H1 (cell line): ENCODE data around the gene LPO. TPM values are rescaled to one million over a fixed set of nuclear protein-coding genes. Genes with fewer than 3 reads are reported as not detected.
A peak's percentile ranks its signal among the peaks of the same experiment; 100 is the strongest.

Source experiments
- CTCF ChIA-PET: fragments of 300-600 bp; sonication (Branson Sonifier 250); formaldehyde crosslinking; loops from one replicate; lab custom pipeline; 2021; ENCODE audit not compliant: partially characterized antibody; lab: Charles Lee
- POLR2A ChIA-PET: fragments of 300-600 bp; sonication (Branson Sonifier 250); formaldehyde crosslinking; loops from one replicate; lab custom pipeline; 2021; ENCODE audit warnings: inconsistent platforms; ENCODE audit not compliant: partially characterized antibody; lab: Charles Lee
- DNase-seq, 2 experiments: peaks; one replicate each; pipeline versions ENCODE4 v3.0.0 to v3.0.0-alpha.2; 2010 to 2022; ENCODE audit warnings: low spot score in 2 of 2, low read depth in 1 of 2, mixed read lengths in 1 of 2
- FAIRE-seq: peaks from 2 replicates; lab custom pipeline; 2011; peaks lifted over from hg19 to GRCh38; lab: Jason Lieb, UNC
- H2AFZ ChIP-seq: 2 replicates; pipeline ENCODE4 v1.8.1; 2012; ENCODE audit warnings: low read length, inconsistent platforms
- H2AK5ac ChIP-seq: 2 replicates; pipeline ENCODE4 v1.6.1; 2013; ENCODE audit warnings: low read depth, low read length
- H2BK120ac ChIP-seq: replicated peaks from 2 replicates; pipeline ENCODE3; 2013; ENCODE audit warnings: low read depth, low read length, inconsistent platforms
- H2BK12ac ChIP-seq: 2 replicates; pipeline ENCODE4 v1.6.1; 2013; ENCODE audit warnings: low read depth, low read length
- H2BK15ac ChIP-seq: 2 replicates; pipeline ENCODE4 v1.6.1; 2013; ENCODE audit warnings: low read length
- H2BK20ac ChIP-seq: 2 replicates; pipeline ENCODE4 v1.6.1; 2013; ENCODE audit warnings: low read length
- H2BK5ac ChIP-seq: 2 replicates; pipeline ENCODE4 v1.6.1; 2013; ENCODE audit warnings: low read depth, low read length
- H3K14ac ChIP-seq: 2 replicates; pipeline ENCODE4 v1.6.1; 2013; ENCODE audit warnings: inconsistent platforms; ENCODE audit not compliant: insufficient read length
- H3K18ac ChIP-seq: 2 replicates; pipeline ENCODE4 v1.6.1; 2013; ENCODE audit warnings: low read length; ENCODE audit errors: extremely low read depth
- H3K23ac ChIP-seq: 2 replicates; pipeline ENCODE4 v1.6.1; 2013; ENCODE audit warnings: inconsistent platforms; ENCODE audit not compliant: insufficient read length
- H3K23me2 ChIP-seq: 2 replicates; pipeline ENCODE4 v1.6.1; 2013; ENCODE audit warnings: low read depth, low read length
- H3K27ac ChIP-seq: 2 replicates; pipeline ENCODE4 v1.6.1; 2011; ENCODE audit warnings: low read depth, low read length, inconsistent platforms
- H3K27me3 ChIP-seq, 4 experiments: replicated peaks in 1 of 4; 1 replicate in 1 of 4; 2 replicates in 3 of 4; pipeline versions ENCODE4 v1.6.1 to v1.8.1; 2011 to 2013; ENCODE audit warnings: low read length in 3 of 4, mild to moderate bottlenecking in 3 of 4, inconsistent platforms in 2 of 4, mixed read lengths in 2 of 4, moderate library complexity in 1 of 4; ENCODE audit not compliant: control insufficient read depth in 3 of 4, insufficient read depth in 3 of 4; ENCODE audit errors: extremely low read depth in 1 of 4
- H3K36me3 ChIP-seq, 4 experiments: 2 replicates each; pipeline versions ENCODE4 v1.6.1 to v1.8.1; 2011 to 2013; ENCODE audit warnings: mild to moderate bottlenecking in 4 of 4, low read length in 3 of 4, moderate library complexity in 2 of 4, control low read depth in 1 of 4, inconsistent platforms in 1 of 4; ENCODE audit not compliant: insufficient read depth in 4 of 4, control insufficient read depth in 2 of 4
- H3K4ac ChIP-seq: replicated peaks from 2 replicates; pipeline ENCODE3; 2013; ENCODE audit warnings: low read length, low read depth, mixed read lengths, inconsistent platforms; ENCODE audit not compliant: insufficient read length
- H3K4me1 ChIP-seq, 4 experiments: replicated peaks in 1 of 4; 1 replicate in 1 of 4; 2 replicates in 3 of 4; pipeline versions ENCODE4 v1.6.1 to v1.8.1; 2011 to 2013; ENCODE audit warnings: low read length in 3 of 4, inconsistent platforms in 2 of 4, mixed read lengths in 1 of 4; ENCODE audit not compliant: insufficient read depth in 4 of 4, control insufficient read depth in 3 of 4
- H3K4me2 ChIP-seq, 2 experiments: 2 replicates each; pipeline versions ENCODE4 v1.6.1 to v1.8.1; 2011 to 2013; ENCODE audit warnings: low read depth in 2 of 2, low read length in 2 of 2, control low read depth in 1 of 2, inconsistent platforms in 1 of 2, mild to moderate bottlenecking in 1 of 2; ENCODE audit not compliant: insufficient read depth in 1 of 2
- H3K4me3 ChIP-seq, 4 experiments: fragments of 200-600, 300-600 bp in 1 of 4; sonication (generic), shearing (Covaris generic), sonication (Bioruptor Twin) in 1 of 4; 2 replicates each; pipeline versions ENCODE4 v1.5.1 to v1.8.1; 2011 to 2016; ENCODE audit warnings: low read length in 4 of 4, low read depth in 3 of 4, control low read depth in 2 of 4, inconsistent platforms in 2 of 4, mild to moderate bottlenecking in 2 of 4, mixed read lengths in 1 of 4, moderate library complexity in 1 of 4; ENCODE audit not compliant: insufficient read depth in 2 of 4; ENCODE audit errors: extremely low read depth in 1 of 4
- H3K56ac ChIP-seq: replicated peaks from 2 replicates; pipeline ENCODE3; 2013; ENCODE audit warnings: low read depth, mild to moderate bottlenecking, mixed read lengths, low read length, inconsistent platforms; ENCODE audit not compliant: insufficient read length
- H3K79me1 ChIP-seq: 2 replicates; pipeline ENCODE4 v1.6.1; 2013; ENCODE audit warnings: low read depth, low read length, control low read depth
- H3K79me2 ChIP-seq, 2 experiments: 2 replicates each; pipeline versions ENCODE4 v1.6.1 to v1.8.1; 2012 to 2013; ENCODE audit warnings: low read length in 2 of 2, mild to moderate bottlenecking in 2 of 2, inconsistent platforms in 1 of 2; ENCODE audit not compliant: insufficient read depth in 2 of 2, control insufficient read depth in 1 of 2
- H3K9ac ChIP-seq, 4 experiments: replicated peaks in 1 of 4; 1 replicate in 1 of 4; 2 replicates in 3 of 4; pipeline versions ENCODE4 v1.6.1 to v1.8.1; 2011 to 2013; ENCODE audit warnings: low read depth in 3 of 4, low read length in 3 of 4, control low read depth in 2 of 4, mild to moderate bottlenecking in 2 of 4, moderate library complexity in 2 of 4, inconsistent platforms in 1 of 4; ENCODE audit errors: extremely low read depth in 1 of 4
- H3K9me3 ChIP-seq, 2 experiments: 2 replicates each; pipeline versions ENCODE4 v1.6.1 to v1.8.1; 2012 to 2013; ENCODE audit warnings: mild to moderate bottlenecking in 2 of 2, moderate library complexity in 2 of 2, control low read depth in 1 of 2, inconsistent platforms in 1 of 2, low read depth in 1 of 2, low read length in 1 of 2, mixed read lengths in 1 of 2; ENCODE audit not compliant: insufficient read depth in 2 of 2
- H4K20me1 ChIP-seq, 2 experiments: replicated peaks in 1 of 2; 2 replicates each; pipeline versions ENCODE3 to v1.8.1; 2011 to 2013; ENCODE audit warnings: inconsistent platforms in 2 of 2, low read length in 2 of 2, mild to moderate bottlenecking in 1 of 2; ENCODE audit not compliant: insufficient read depth in 2 of 2, control insufficient read depth in 1 of 2
- H4K5ac ChIP-seq: 2 replicates; pipeline ENCODE4 v1.6.1; 2013; ENCODE audit warnings: low read length, low read depth, mixed read lengths, inconsistent platforms; ENCODE audit not compliant: insufficient read length
- H4K8ac ChIP-seq: 2 replicates; pipeline ENCODE4 v1.8.0; 2013; ENCODE audit warnings: mild to moderate bottlenecking, moderate library complexity, low read length, inconsistent platforms; ENCODE audit not compliant: insufficient read depth; ENCODE audit errors: extremely low read depth
- H4K91ac ChIP-seq: replicated peaks from 2 replicates; pipeline ENCODE3; 2013; ENCODE audit warnings: low read length, mixed read lengths, inconsistent platforms; ENCODE audit not compliant: insufficient read length
- CBX5 ChIP-seq: fragments of 300-800, 300-1000 bp; sonication (generic); IDR thresholded peaks from 2 replicates; pipeline ENCODE4 v1.7.1; 2016; ENCODE audit warnings: antibody characterized with exemption, low read length, low read depth
- CEBPB ChIP-seq: IDR thresholded peaks from 2 replicates; pipeline ENCODE4 v1.6.1; 2012; ENCODE audit warnings: low read depth, low read length
- JUN ChIP-seq: IDR thresholded peaks from 2 replicates; pipeline ENCODE4 v1.6.1; 2011; ENCODE audit warnings: low read depth, mild to moderate bottlenecking, improper control_type of control experiment, low read length
- RXRA ChIP-seq: IDR thresholded peaks from 2 replicates; pipeline ENCODE4 v1.6.1; 2011; ENCODE audit warnings: low read depth, mild to moderate bottlenecking, low read length, moderate library complexity; ENCODE audit not compliant: insufficient read depth
- SP1 ChIP-seq: IDR thresholded peaks from 2 replicates; pipeline ENCODE4 v1.6.1; 2011; ENCODE audit warnings: low read depth, low read length
- ZNF274 ChIP-seq: IDR thresholded peaks from 2 replicates; pipeline ENCODE4 v1.7.0; 2012; ENCODE audit warnings: low read length, borderline replicate concordance; ENCODE audit errors: extremely low read depth
- WGBS, 2 experiments: shearing (Covaris generic) in 1 of 2; methylation state at CpG; one replicate each; pipeline versions ENCODE4 v1.1.6 to v1.1.7; 2013 to 2015; ENCODE audit warnings: low lambda C conversion rate in 2 of 2, mixed read lengths in 2 of 2, inconsistent platforms in 1 of 2, low coverage in 1 of 2, missing lambda C conversion rate in 1 of 2; ENCODE audit not compliant: insufficient replicate concordance in 2 of 2, insufficient coverage in 1 of 2, insufficient read length in 1 of 2; ENCODE audit errors: extremely low coverage in 1 of 2, missing lambda C conversion rate in 1 of 2; 5-methylcytosine and 5-hydroxymethylcytosine counted together
- polyA plus RNA-seq, 7 experiments: library from polyadenylated mRNA; depleted of rRNA in 3 of 7; stranded (reverse) in 5 of 7; unstranded in 2 of 7; fragments of >200 nt in 5 of 7; fragments of 200-250 nt in 2 of 7; gene quantifications; 1 replicate in 5 of 7; 2 replicates in 1 of 7; 4 replicates in 1 of 7; pipeline versions ENCODE4 v1.2.1 to v1.2.3, GENCODE V29; 2011 to 2013; ENCODE audit warnings: missing spikeins in 2 of 7, mixed read lengths in 2 of 7
- total RNA-seq: library from RNA; stranded (reverse); fragmentation: NEBNext Ultra II Directional; extraction: Animal tissue kit (Norgen Biotek cat#: 25700); gene quantifications from 2 replicates; pipeline ENCODE4 v1.2.1, GENCODE V29; 2021
- TF ChIP-seq, protein P1 (sequence below): IDR thresholded peaks from 2 replicates; pipeline ENCODE4 v1.6.1; 2012; ENCODE audit warnings: inconsistent platforms

Gene LPO
- total and polyA plus RNA-seq, 2 of the 8 experiments (the other 6 are each of a cell fraction or from before 2014, with no cell fraction given): 0.38 to 0.52 TPM

- no peak for TF ChIP-seq ZNF274
- TF ChIP-seq RXRA: no peak
- TF ChIP-seq, protein P1, sequence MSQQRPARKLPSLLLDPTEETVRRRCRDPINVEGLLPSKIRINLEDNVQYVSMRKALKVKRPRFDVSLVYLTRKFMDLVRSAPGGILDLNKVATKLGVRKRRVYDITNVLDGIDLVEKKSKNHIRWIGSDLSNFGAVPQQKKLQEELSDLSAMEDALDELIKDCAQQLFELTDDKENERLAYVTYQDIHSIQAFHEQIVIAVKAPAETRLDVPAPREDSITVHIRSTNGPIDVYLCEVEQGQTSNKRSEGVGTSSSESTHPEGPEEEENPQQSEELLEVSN: no peak
- no peak for TF ChIP-seq JUN
- TF ChIP-seq CBX5: no peak
- TF ChIP-seq SP1: no peak
- no peak for TF ChIP-seq CEBPB
- CTCF ChIA-PET: interaction anchor here (0.8 to 2.6 kb wide), 4 partner anchors 11 to 49 kb away, joined by 4 to 8 read pairs (median 6); partner anchors contain the start of gene MPO
- H3K56ac ChIP-seq: no peak overlapping the region
- no peaks in the 10 kb centered on the region; a peak in 1 of 7 replicates for H3K27me3 ChIP-seq
- H2BK15ac ChIP-seq: no peak overlapping the region
- POLR2A ChIA-PET: no interaction called here
- no peak overlapping the region for H3K4me2 ChIP-seq
- H4K8ac ChIP-seq: no peak overlapping the region; the same call in 1 of the 2 replicates
- H4K5ac ChIP-seq: no peak overlapping the region
- no peak overlapping the region for H3K9ac ChIP-seq
- no peaks in the 10 kb centered on the region for H3K23me2 ChIP-seq
- 71% methylated on average over 5 of the region's 6 CpGs; no CpG with 5 or more reads in 1 of the 2 experiments for WGBS, 2 experiments
- no peak overlapping the region for H2BK12ac ChIP-seq
- no peak overlapping the region for H2BK5ac ChIP-seq
- no peak overlapping the region for H3K27ac ChIP-seq
- no peak overlapping the region for H2BK20ac ChIP-seq
- FAIRE-seq: no peak
- no peak overlapping the region for H3K18ac ChIP-seq
- H3K4me3 ChIP-seq: no peak overlapping the region
- H3K14ac ChIP-seq: no peak overlapping the region
- H3K4me1 ChIP-seq: no peaks in the 10 kb centered on the region
- no peak overlapping the region for H2AFZ ChIP-seq
- H3K23ac ChIP-seq: no peak overlapping the region
- no peaks in the 10 kb centered on the region for H4K20me1 ChIP-seq
- no peaks in the 10 kb centered on the region for H3K36me3 ChIP-seq
- H3K79me2 ChIP-seq: no peaks in the 10 kb centered on the region
- H4K91ac ChIP-seq: no peak overlapping the region
- H2AK5ac ChIP-seq: no peak overlapping the region
- no peaks in the 10 kb centered on the region for H3K79me1 ChIP-seq
- peak in 1 of 2 experiments; percentile 33 for DNase-seq
- no peaks in the 10 kb centered on the region for H3K9me3 ChIP-seq
- no peak overlapping the region for H3K4ac ChIP-seq
- H2BK120ac ChIP-seq: no peak overlapping the region
These were observed 30.6 kb downstream of the LPO start for GRCh38 chr17:58268774-58269556.
